ENCODE results near the gene DRC3. TPM values are rescaled to one million over a fixed set of nuclear protein-coding genes. Genes with fewer than 3 reads are reported as not detected.
"Not testable (repeated sequence)": the region's sequence is repeated elsewhere in the genome, so short reads cannot be mapped to it uniquely, and the experiment has no call there.

DRC3 gene
- total RNA-seq, 1 experiment from 2014 or later = 1.6 TPM

DNA sequence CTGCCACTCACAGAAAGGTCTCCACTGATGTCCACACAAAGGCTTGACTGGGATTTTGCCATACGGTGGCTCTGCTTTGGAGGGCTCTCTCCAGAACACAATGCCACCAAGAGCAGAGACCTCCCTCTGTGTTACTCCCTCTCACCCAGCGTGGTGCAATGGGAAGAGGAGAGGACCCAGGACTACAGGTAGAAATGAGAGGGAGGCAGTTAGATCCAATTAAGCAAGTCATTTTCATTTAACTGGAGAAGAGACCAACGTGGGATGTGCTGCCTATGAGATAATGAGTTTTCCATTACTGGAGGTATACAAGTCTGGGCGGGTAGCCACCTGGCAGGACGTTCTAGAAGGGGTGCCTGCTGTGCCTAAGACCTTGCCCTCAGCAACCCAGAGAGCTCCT lies 34.7 kb upstream of the DRC3 start:
- no TSS peak for BruUV-seq (replicated peaks)
- no peaks in the 10 kb centered on the region for H3K9me3 ChIP-seq

DNA sequence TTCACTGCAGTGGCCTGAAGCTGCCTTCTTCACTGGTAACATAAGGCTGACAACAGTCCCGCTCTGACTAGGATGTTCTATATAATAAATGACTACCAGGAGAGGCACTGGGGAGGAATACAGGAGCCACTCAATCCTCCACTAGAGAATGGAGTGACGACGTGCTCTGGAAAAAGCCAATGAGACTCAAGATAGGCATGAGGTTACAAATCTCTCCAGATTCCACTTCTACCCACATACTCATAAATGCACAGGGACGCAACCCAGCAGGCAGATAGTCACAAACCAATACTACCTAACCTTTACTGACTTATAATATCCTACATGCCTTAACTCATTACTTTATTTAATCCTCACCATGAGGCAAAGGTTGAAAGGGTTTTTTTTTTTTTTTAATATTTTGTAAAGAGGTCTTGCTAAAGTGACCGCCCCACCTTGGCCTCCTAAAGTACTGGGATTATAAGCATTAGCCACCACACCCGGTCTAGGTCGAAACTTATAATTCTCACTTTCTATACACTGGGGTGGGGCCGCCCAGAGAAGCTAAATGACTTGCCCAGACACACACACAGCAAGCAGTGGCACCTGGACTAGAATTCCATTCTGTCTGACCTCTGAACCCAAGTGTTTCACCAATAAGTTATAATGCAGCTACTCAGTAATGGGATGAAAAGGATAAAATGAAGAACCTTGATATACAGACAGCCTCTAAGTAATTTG lies 34.1 kb upstream of the DRC3 start:
- peak in 1 of 2 experiments; percentile 57 for DNase-seq
- intact Hi-C loops (cut with micrococcal nuclease; ENCODE audit: unreplicated experiment) = loop anchor here (5.0 kb wide), 1 partner anchor 34 kb away; the partner anchor contains the start of genes DRC3 and TOM1L2
- peak overlapping the region; percentile 76 for H3K27ac Mint-ChIP-seq (ENCODE audit: unreplicated experiment)
- CTCF ChIA-PET = interaction anchor here (0.9 to 1.1 kb wide), 1 partner anchor 19 kb away, joined by 3 read pairs; no protein-coding TSS in a partner anchor
- H3K36me3 Mint-ChIP-seq (ENCODE audit: insufficient read depth, unreplicated experiment) = no peaks in the 10 kb centered on the region
- no peaks in the 10 kb centered on the region for H3K9me3 ChIP-seq
- no peaks in the 10 kb centered on the region for H3K27me3 Mint-ChIP-seq (ENCODE audit: insufficient read depth, unreplicated experiment)
- H3K4me1 ChIP-seq = peaks cover 88% of the 10 kb centered on the region
- H3K4me3 ChIP-seq (ENCODE audit: low read depth, low read length) = no peak overlapping the region
- POLR2A ChIA-PET = no interaction called here
- no peaks in the 10 kb centered on the region for H3K9me3 Mint-ChIP-seq (ENCODE audit: unreplicated experiment)
- H3K4me1 Mint-ChIP-seq (ENCODE audit: low read depth, unreplicated experiment) = peaks cover 64% of the 10 kb centered on the region
- H3K36me3 ChIP-seq (ENCODE audit: control insufficient read depth, insufficient read depth, low read length) = no peaks in the 10 kb centered on the region
- BruUV-seq (replicated peaks) = no TSS peak
- TF ChIP-seq, protein P1, sequence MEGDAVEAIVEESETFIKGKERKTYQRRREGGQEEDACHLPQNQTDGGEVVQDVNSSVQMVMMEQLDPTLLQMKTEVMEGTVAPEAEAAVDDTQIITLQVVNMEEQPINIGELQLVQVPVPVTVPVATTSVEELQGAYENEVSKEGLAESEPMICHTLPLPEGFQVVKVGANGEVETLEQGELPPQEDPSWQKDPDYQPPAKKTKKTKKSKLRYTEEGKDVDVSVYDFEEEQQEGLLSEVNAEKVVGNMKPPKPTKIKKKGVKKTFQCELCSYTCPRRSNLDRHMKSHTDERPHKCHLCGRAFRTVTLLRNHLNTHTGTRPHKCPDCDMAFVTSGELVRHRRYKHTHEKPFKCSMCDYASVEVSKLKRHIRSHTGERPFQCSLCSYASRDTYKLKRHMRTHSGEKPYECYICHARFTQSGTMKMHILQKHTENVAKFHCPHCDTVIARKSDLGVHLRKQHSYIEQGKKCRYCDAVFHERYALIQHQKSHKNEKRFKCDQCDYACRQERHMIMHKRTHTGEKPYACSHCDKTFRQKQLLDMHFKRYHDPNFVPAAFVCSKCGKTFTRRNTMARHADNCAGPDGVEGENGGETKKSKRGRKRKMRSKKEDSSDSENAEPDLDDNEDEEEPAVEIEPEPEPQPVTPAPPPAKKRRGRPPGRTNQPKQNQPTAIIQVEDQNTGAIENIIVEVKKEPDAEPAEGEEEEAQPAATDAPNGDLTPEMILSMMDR (IDR thresholded peaks at IDR 0.05; ENCODE audit: insufficient read depth in 1 of 2, low read depth in 1 of 2, low read length in 1 of 2, severe bottlenecking in 1 of 2, unreplicated experiment in 1 of 2) = no peak
- H3K4me3 Mint-ChIP-seq (ENCODE audit: unreplicated experiment) = no peak overlapping the region
- H3K27me3 ChIP-seq (replicated peaks; ENCODE audit: control insufficient read depth, insufficient read depth, low read length) = no peaks in the 10 kb centered on the region

More for the DNA sequence above, 34.7 kb upstream of the DRC3 start:
- Histone ChIP-seq H3K36me3 (ENCODE audit: control insufficient read depth, insufficient read depth, low read length) (no peaks in the 10 kb centered on the region), H3K4me3 (ENCODE audit: low read depth, low read length) (no peak overlapping the region), H3K27me3 (replicated peaks; ENCODE audit: control insufficient read depth, insufficient read depth, low read length) (no peaks in the 10 kb centered on the region), H3K4me1 (peaks cover 83% of the 10 kb centered on the region)
- H3K27me3 Mint-ChIP-seq (ENCODE audit: insufficient read depth, unreplicated experiment) = no peaks in the 10 kb centered on the region
- peaks cover 58% of the 10 kb centered on the region for H3K4me1 Mint-ChIP-seq (ENCODE audit: low read depth, unreplicated experiment)
- peak overlapping the region; percentile 76 for H3K27ac Mint-ChIP-seq (ENCODE audit: unreplicated experiment)
- H3K4me3 Mint-ChIP-seq (ENCODE audit: unreplicated experiment) = no peak overlapping the region
- ChIA-PET POLR2A (no interaction called here), CTCF (interaction anchor here (0.5 to 1.1 kb wide), 2 partner anchors 19 to 22 kb away, joined by 3 read pairs; no protein-coding TSS in a partner anchor)
- TF ChIP-seq, protein P1 (IDR thresholded peaks at IDR 0.05; ENCODE audit: insufficient read depth in 1 of 2, low read depth in 1 of 2, low read length in 1 of 2, severe bottlenecking in 1 of 2, unreplicated experiment in 1 of 2) = no peak
- H3K36me3 Mint-ChIP-seq (ENCODE audit: insufficient read depth, unreplicated experiment) = no peaks in the 10 kb centered on the region
- intact Hi-C loops (cut with micrococcal nuclease; ENCODE audit: unreplicated experiment) = loop anchor here (5.0 kb wide), 1 partner anchor 34 kb away; the partner anchor contains the start of genes DRC3 and TOM1L2
- no peak for DNase-seq
- H3K9me3 Mint-ChIP-seq (ENCODE audit: unreplicated experiment) = no peaks in the 10 kb centered on the region

DNA sequence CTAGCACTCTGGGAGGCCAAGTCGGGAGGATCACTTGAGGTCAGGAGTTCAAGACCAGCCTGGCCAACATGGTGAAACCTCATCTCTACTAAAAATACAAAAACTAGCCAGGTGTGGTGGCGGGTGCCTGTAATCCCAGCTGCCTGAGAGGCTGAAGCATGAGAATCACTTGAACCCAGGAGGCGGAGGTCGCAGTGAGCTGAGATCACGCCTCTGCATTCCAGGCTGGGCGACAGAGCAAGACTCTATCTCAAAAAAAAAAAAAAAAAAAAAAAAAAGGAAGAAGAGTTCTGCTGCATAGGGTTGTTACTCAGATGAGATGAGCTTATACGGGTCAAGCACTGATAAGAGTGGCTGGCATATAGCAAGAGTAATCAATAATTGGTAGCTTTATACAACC lies 32.7 kb upstream of the DRC3 start:
- H3K4me1 ChIP-seq = peaks cover 94% of the 10 kb centered on the region
- BruUV-seq (replicated peaks); H3K9me3 ChIP-seq; H3K4me3 ChIP-seq (ENCODE audit: low read depth, low read length); H3K27ac Mint-ChIP-seq (ENCODE audit: unreplicated experiment); H3K27me3 Mint-ChIP-seq (ENCODE audit: insufficient read depth, unreplicated experiment); H3K36me3 Mint-ChIP-seq (ENCODE audit: insufficient read depth, unreplicated experiment); H3K4me3 Mint-ChIP-seq (ENCODE audit: unreplicated experiment); H3K9me3 Mint-ChIP-seq (ENCODE audit: unreplicated experiment); H3K36me3 ChIP-seq (ENCODE audit: control insufficient read depth, insufficient read depth, low read length); POLR2A ChIA-PET; H3K27me3 ChIP-seq (replicated peaks; ENCODE audit: control insufficient read depth, insufficient read depth, low read length): not testable (repeated sequence)
- intact Hi-C loops (cut with micrococcal nuclease; ENCODE audit: unreplicated experiment) = loop anchor here (5.0 kb wide), 1 partner anchor 32 kb away; the partner anchor contains the start of genes DRC3 and TOM1L2
- DNase-seq = peak in 1 of 2 experiments; percentile 5
- CTCF ChIA-PET = interaction anchor here (1.6 kb wide), 1 partner anchor 21 kb away, joined by 6 read pairs; no protein-coding TSS in a partner anchor
- peaks cover 72% of the 10 kb centered on the region for H3K4me1 Mint-ChIP-seq (ENCODE audit: low read depth, unreplicated experiment)

Measured in Caco-2 (cell line).